Activated CD8-positive, alpha-beta memory T cell treated with anti-CD3 and anti-CD28 coated beads for 1 hour (primary cell): ENCODE data around the gene ULBP1.
"Not testable (repeated sequence)": the region's sequence is repeated elsewhere in the genome, so short reads cannot be mapped to it uniquely, and the experiment has no call there.

ENCODE experiments used
- DNase-seq, 2 donors: peaks; one replicate each; pipeline ENCODE4 v3.0.0-alpha.2; 2020; ENCODE audit warnings: low read depth in 1 of 2; ENCODE audit errors: extremely low read depth in 1 of 2

ULBP1 gene

GRCh38 chr6:149969635-149970034, 5.9 kb downstream of the ULBP1 start:
- DNase-seq: no peak

- not testable (repeated sequence) for DNase-seq
Measured at GRCh38 chr6:149974394-149974793, 10.7 kb downstream of the ULBP1 start.

- DNase-seq: no peak
Measured at GRCh38 chr6:149974825-149975224, 11.1 kb downstream of the ULBP1 start.

DNA sequence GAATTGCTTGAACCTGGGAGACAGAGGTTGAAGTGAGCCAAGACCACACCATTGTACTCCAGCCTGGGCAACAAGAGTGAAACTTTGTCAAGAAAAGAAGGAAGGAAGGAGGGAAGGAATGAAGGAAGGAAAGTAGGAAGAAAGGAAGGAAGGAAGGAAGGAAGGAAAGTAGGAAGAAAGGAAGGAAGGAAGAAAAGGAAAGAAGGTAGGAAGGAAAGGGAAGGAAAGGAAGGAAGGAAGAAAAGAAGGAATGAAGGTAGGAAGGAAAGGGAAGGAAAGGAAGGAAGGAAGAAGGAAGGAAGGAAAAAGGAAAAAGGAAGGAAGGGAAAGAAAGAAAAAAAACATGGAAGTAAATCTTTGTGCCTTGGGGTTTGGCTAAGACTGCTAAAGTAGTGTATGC, 11.7 kb downstream of the ULBP1 start:
- no peak for DNase-seq

GRCh38 chr6:149977221-149977620, 13.5 kb downstream of the ULBP1 start:
- DNase-seq: no peak

GRCh38 chr6:149978610-149979009, 14.9 kb downstream of the ULBP1 start:
- no peak for DNase-seq

DNA sequence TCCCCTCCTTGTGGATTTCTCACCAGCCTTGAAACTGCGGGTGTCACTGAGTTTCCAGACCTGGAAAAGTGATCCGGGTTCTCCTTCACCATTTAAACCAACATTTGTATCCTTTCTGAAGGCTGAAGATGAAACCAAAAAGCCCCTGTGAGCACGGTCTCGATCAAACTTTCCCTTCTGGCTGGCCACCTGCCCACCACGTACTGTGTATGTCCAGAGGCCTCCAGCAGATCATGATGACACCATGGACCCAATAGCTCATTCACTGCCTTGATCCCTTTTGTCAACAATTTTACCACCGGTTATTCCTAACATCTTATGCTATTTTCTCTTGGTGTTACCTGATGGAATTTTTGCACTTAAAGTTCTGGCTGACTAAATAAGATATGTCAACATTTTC, 15.6 kb downstream of the ULBP1 start:
- no peak for DNase-seq

DNA sequence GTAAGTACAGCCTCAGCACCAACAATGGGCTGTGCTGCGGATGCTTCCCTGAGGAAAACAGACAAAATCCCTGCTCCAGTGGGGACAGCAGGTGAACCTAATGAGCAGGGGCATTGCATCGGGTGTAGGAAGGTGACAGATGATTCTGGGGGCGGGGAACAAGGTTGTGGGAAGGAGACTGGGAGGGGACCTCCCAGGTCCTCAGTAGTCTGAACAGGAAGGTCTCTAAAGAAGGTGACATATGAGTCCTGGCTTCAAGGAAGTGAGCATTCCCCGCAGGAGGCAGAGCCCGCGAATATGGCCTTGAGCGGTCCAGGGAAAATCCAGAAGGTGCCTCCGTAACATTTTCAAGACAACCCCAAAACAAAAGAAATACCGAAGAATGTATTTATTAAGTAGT, 19.4 kb downstream of the ULBP1 start:
- no peak for DNase-seq

DNA sequence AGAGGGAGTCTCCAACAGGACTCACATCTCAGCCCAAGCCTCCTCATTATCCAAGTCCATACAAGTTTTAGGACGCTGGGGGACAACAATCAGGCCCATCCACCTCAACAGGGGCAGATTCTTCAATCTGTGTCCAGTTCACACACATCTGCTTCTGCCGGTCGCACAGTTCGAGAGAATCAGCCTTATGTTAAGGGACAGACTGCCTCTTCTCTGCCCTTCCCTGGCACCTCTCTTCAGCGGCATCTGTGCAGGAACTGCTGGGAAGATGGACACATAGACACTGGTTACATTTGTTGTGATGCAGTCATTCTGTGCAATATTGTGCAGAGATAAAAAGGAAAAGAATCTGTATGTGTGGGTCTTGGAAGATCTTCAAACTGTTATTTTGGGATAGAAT, 21.0 kb downstream of the ULBP1 start:
- no peak for DNase-seq

DNA sequence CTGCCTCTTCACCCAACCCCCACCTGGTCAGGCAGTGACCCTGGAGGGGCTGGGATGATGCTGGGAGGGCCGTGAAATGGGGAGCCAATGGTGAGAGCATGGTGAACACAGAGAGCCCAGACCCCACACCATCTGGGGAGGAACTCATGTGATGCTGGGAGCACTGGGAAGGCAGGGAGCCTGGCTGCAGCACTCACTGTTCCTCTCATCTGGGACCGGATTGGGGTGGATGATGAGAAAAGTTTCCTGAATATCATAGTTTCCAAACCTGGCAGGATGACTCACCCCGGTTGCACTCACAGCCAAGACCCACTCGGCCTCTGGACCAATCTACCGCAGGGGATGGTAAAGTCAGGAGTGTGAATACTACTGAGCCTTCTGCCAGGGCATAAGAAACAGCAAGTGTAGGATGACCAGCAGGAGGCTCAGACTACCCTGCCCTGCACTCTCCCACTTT, 21.8 kb downstream of the ULBP1 start:
- no peak for DNase-seq

DNA sequence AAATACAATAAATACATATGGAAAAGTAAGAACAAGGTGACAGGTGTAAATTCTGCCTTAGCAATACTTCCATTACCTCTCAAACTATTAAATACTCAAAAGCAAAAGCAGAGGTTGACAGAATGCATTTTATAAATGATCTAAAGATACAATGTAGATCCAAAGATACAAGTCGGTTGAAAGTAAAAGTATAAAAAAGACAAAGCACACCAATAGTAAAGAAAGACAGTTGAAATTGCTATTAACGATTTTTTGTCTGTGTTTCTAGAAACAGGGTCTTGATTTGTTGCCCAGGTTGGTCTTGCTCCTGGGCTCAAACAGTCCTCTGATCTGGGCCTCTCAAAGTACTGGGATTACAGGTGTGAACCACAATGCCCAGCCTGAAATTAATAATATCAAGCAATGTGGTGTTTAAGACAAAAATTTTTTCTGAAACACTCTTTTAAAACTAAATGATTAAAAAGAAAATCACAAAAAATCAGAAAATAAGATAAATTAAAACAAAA, 23.9 kb downstream of the ULBP1 start:
- DNase-seq: no peak

DNA sequence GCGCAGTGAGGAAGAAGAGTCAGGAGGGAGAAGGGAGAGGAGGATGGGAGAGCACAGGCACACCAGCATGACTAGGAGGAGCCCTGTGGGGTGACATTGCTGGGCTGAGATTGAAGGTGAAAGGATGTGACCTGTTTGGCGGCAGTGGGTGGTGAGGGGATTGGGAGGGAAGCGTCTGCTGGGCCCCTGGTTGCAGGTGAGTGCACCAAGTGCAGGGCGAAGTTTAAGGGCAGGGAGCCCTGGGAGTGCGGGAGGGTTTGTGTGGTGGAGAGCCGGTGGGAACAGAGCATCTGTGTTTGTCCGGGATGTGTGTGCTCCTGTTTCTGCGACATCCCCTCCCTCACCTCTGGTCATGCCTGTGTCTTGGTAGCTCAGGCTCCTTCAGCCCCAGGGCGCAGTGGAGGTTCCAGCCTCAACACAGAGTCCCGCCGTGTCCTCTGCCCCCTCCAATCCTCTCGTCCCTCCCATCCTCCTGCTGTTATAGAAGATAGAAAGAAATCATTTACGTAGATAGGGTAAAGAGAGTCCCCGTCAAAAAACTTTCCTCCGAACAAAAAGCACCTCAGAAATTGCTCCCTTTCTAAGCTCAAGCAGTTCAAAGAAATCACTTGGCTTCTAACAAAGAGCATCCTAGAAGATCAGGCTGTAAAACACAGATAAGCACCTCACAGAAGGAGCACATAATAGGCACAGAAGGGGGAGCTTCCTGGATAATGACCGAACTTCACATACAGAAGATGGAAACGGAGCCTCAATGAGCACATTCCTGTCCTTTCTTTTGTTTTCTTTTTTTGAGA, 25.0 kb downstream of the ULBP1 start:
- DNase-seq: no peak

- no peak for DNase-seq
Measured at GRCh38 chr6:149990212-149990660, 26.5 kb downstream of the ULBP1 start.

GRCh38 chr6:149990661-149991471, 27.1 kb downstream of the ULBP1 start:
- DNase-seq: no peak

GRCh38 chr6:149991472-149991795, 27.7 kb downstream of the ULBP1 start:
- not testable (repeated sequence) for DNase-seq

DNA sequence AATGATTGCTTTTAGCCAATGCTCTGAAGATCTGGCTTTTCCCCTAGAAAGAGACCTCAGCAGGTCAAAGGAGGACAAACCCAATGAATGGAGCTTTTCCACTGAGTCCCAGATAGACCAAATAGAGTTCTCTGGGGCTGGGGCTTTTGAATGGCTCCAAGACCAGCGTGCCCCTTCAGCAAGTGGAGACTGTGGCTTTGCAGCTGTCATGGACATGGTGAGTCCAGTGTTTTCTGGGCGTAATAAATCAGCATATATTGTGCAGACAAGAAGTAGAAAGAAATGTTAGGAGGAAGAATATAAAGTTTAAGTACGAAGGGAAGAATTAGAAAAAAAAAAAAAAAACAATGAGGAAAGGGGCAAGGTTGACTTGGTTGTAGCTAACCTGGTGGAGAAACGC, 28.1 kb downstream of the ULBP1 start:
- no peak for DNase-seq

DNA sequence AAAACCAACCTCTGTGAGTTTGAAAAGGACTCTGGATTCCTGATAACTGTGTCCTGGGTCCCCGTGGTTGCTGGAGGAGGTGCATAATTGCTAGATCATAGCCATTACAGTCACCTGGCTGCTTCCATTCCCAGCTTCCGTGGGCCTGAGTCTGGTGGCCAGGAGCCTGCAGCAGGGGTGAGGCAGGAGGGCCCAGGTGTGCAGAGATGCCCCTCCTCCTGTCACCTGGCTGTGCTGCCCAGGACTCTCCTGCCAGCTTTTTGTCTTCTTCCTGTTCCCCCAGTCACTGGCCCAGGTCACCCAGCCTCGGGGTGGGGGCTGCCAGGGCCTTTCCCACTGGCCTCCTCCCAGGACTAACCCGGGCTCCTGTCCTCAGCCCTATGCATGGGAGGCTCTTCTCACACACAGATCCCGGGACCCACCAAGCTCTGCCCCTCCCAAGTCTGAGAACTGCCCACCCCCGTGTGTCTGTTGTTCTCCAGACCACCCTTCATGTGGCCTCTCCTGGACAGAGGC, 31.6 kb downstream of the ULBP1 start:
- no peak for DNase-seq

- DNase-seq: no peak
Measured at GRCh38 chr6:149995971-149996370, 32.2 kb downstream of the ULBP1 start.

- DNase-seq: no peak
Measured at GRCh38 chr6:149999636-150000035, 35.9 kb downstream of the ULBP1 start.

GRCh38 chr6:150001295-150002008, 37.7 kb downstream of the ULBP1 start:
- no peak for DNase-seq

- no peak for DNase-seq
Measured at GRCh38 chr6:150002710-150003109, 39.0 kb downstream of the ULBP1 start.
